GM21526 (cell line): ENCODE data around the gene KLHL36.
"Not testable (repeated sequence)": the region's sequence is repeated elsewhere in the genome, so short reads cannot be mapped to it uniquely, and the experiment has no call there.

ENCODE experiments used
- ATAC-seq: cut with Tn5 transposase; IDR thresholded peaks from one replicate; pipeline ENCODE4 v1.9.1; 2021; ENCODE audit warnings: moderate library complexity; ENCODE audit not compliant: unreplicated experiment, low FRiP score

KLHL36 gene

GRCh38 chr16:84667600-84668309, 19.4 kb downstream of the KLHL36 start:
- ATAC-seq: no peak

GRCh38 chr16:84670063-84670462, 21.8 kb downstream of the KLHL36 start:
- no peak for ATAC-seq

- ATAC-seq: no peak
Observed at GRCh38 chr16:84672276-84673202, 24.2 kb downstream of the KLHL36 start.

- no peak for ATAC-seq
Observed at GRCh38 chr16:84673203-84673535, 24.9 kb downstream of the KLHL36 start.

- no peak for ATAC-seq
Observed at GRCh38 chr16:84673561-84673960, 25.2 kb downstream of the KLHL36 start.

GRCh38 chr16:84675423-84675822, 27.1 kb downstream of the KLHL36 start:
- ATAC-seq: no peak

GRCh38 chr16:84675884-84676283, 27.6 kb downstream of the KLHL36 start:
- no peak for ATAC-seq

- ATAC-seq: no peak
Observed at GRCh38 chr16:84677017-84677803, 28.9 kb downstream of the KLHL36 start.

- no peak for ATAC-seq
Observed at GRCh38 chr16:84677849-84678248, 29.5 kb downstream of the KLHL36 start.

GRCh38 chr16:84678541-84678940, 30.2 kb downstream of the KLHL36 start:
- ATAC-seq: no peak

GRCh38 chr16:84680165-84680842, 32.0 kb downstream of the KLHL36 start:
- no peak for ATAC-seq

GRCh38 chr16:84680843-84681629, 32.7 kb downstream of the KLHL36 start:
- no peak for ATAC-seq

GRCh38 chr16:84683691-84684591, 35.6 kb downstream of the KLHL36 start:
- ATAC-seq: no peak

GRCh38 chr16:84684592-84684965, 36.3 kb downstream of the KLHL36 start:
- no peak for ATAC-seq

GRCh38 chr16:84685210-84685609, 36.9 kb downstream of the KLHL36 start:
- no peak for ATAC-seq

GRCh38 chr16:84686707-84687298, 38.5 kb downstream of the KLHL36 start:
- no peak for ATAC-seq

GRCh38 chr16:84687715-84688114, 39.4 kb downstream of the KLHL36 start:
- no peak for ATAC-seq

GRCh38 chr16:84688163-84688562, 39.9 kb downstream of the KLHL36 start:
- ATAC-seq: not testable (repeated sequence)
